A549 (cell line): Measurements from ENCODE around the gene AHSP.

Experiments
- BCL3 ChIP-seq: fragments of >200 bp; sonication (Bioruptor Twin); formaldehyde crosslinking; IDR thresholded peaks from 3 replicates; pipeline ENCODE4 v1.6.1; 2016
- BHLHE40 ChIP-seq: IDR thresholded peaks from 2 replicates; pipeline ENCODE4 v1.6.1; 2012; ENCODE audit warnings: low read depth, low read length, inconsistent platforms
- CTCF ChIP-seq: fragments of >200 bp; sonication (Bioruptor Twin); formaldehyde crosslinking; IDR thresholded peaks from 3 replicates; pipeline ENCODE4 v1.5.1; 2016
- EHMT2 ChIP-seq: fragments of 200-600 bp; sonication (generic); IDR thresholded peaks from 2 replicates; pipeline ENCODE4 v1.6.1; 2016; ENCODE audit warnings: antibody characterized with exemption, low read depth, mild to moderate bottlenecking, moderate library complexity
- EP300 ChIP-seq, 2 experiments: fragments of >200 bp; sonication (Bioruptor Twin); formaldehyde crosslinking; IDR thresholded peaks; 2 replicates in 1 of 2; 3 replicates in 1 of 2; pipeline ENCODE4 v1.6.1; 2016 to 2017
- MAFK ChIP-seq: fragments of 450-650 bp; IDR thresholded peaks from 2 replicates; pipeline ENCODE4 v1.6.1; 2014; ENCODE audit not compliant: partially characterized antibody
- MAX ChIP-seq: IDR thresholded peaks from 2 replicates; pipeline ENCODE4 v1.6.1; 2012
- NR3C1 ChIP-seq: fragments of >200 bp; sonication (Bioruptor Twin); formaldehyde crosslinking; IDR thresholded peaks from 3 replicates; pipeline ENCODE4 v1.6.1; 2017
- PHF8 ChIP-seq: fragments of 200-600 bp; sonication (generic); IDR thresholded peaks from 2 replicates; pipeline ENCODE4 v1.6.1; 2016; ENCODE audit warnings: low read depth, mild to moderate bottlenecking, antibody characterized with exemption, moderate library complexity, borderline replicate concordance
- POLR2A ChIP-seq: IDR thresholded peaks from 2 replicates; pipeline ENCODE4 v1.6.1; 2012; ENCODE audit warnings: mild to moderate bottlenecking, low read length
- RARB ChIP-seq: fragments of 250-450 bp; sonication (Bioruptor Pico); IDR thresholded peaks from 2 replicates; pipeline ENCODE4 v1.8.0; 2021; ENCODE audit warnings: mild to moderate bottlenecking, moderate library complexity
- RNF2 ChIP-seq: fragments of 200-600 bp; sonication (generic); IDR thresholded peaks from 2 replicates; pipeline ENCODE4 v1.6.1; 2016; ENCODE audit warnings: low read depth, mild to moderate bottlenecking, antibody characterized with exemption, moderate library complexity, borderline replicate concordance
- SREBF2 ChIP-seq: fragments of 450-650 bp; IDR thresholded peaks from 2 replicates; pipeline ENCODE4 v1.6.1; 2014; ENCODE audit warnings: mild to moderate bottlenecking, moderate library complexity

- TF ChIP-seq PHF8: no peak
- TF ChIP-seq BCL3: no peak
- no peak for TF ChIP-seq POLR2A
- no peak for TF ChIP-seq CTCF
- no peak for TF ChIP-seq RARB (CRISPR knock-in tag)
- TF ChIP-seq NR3C1: no peak
- no peak for TF ChIP-seq RNF2
- TF ChIP-seq EHMT2: no peak
- TF ChIP-seq EP300 (IDR thresholded peaks at IDR 0.05): no peak
- no peak for TF ChIP-seq SREBF2
- no peak for TF ChIP-seq MAFK
- TF ChIP-seq BHLHE40: no peak
- TF ChIP-seq MAX: no peak
These were observed 22.2 kb upstream of the AHSP start for GRCh38 chr16:31505483-31505882.
